ENCODE results near the gene PRG3.
A peak's percentile ranks its signal among the peaks of the same experiment; 100 is the strongest.

DNA sequence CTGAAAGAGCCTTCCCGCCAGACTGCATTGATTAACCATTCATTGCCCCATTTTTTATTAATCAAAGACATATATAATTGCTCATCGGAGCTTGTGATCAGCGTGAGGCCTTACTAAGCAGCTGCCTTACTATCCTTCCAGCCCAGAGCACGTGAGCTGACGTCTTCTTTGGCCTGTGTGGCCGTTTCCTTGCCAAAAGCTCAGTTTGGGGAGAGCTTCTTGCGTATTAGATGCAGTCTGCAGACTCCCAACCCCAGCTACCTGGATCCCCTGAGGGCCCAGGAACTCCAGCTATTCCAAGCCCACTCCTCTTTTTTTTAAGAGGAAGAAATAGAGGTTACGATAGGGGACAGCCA lies 46.8 kb upstream of the PRG3 start:
- TF ChIP-seq, protein P1, sequence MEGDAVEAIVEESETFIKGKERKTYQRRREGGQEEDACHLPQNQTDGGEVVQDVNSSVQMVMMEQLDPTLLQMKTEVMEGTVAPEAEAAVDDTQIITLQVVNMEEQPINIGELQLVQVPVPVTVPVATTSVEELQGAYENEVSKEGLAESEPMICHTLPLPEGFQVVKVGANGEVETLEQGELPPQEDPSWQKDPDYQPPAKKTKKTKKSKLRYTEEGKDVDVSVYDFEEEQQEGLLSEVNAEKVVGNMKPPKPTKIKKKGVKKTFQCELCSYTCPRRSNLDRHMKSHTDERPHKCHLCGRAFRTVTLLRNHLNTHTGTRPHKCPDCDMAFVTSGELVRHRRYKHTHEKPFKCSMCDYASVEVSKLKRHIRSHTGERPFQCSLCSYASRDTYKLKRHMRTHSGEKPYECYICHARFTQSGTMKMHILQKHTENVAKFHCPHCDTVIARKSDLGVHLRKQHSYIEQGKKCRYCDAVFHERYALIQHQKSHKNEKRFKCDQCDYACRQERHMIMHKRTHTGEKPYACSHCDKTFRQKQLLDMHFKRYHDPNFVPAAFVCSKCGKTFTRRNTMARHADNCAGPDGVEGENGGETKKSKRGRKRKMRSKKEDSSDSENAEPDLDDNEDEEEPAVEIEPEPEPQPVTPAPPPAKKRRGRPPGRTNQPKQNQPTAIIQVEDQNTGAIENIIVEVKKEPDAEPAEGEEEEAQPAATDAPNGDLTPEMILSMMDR (IDR thresholded peaks at IDR 0.05): no peak
- TF ChIP-seq POLR2A (IDR thresholded peaks at IDR 0.05): peak in 1 of 2 donors; percentile 24
